ENCODE results near the gene TRMT112. TPM values are rescaled to one million over a fixed set of nuclear protein-coding genes. Genes with fewer than 3 reads are reported as not detected.
A peak's percentile ranks its signal among the peaks of the same experiment; 100 is the strongest.

The TRMT112 gene
- total RNA-seq, 2 experiments from 2014 or later = 235 to 248 TPM

GRCh38 chr11:64355078-64355940, 38.0 kb upstream of the TRMT112 start:
- H3K4me1 Mint-ChIP-seq = peaks cover 23% of the 10 kb centered on the region
- no peak overlapping the region for H3K4me3 Mint-ChIP-seq
- peaks cover 7% of the 10 kb centered on the region for H3K36me3 Mint-ChIP-seq
- H3K27me3 Mint-ChIP-seq = no peaks in the 10 kb centered on the region
- peak; percentile 74 for DNase-seq
- no peak overlapping the region for H3K27ac Mint-ChIP-seq
- no peaks in the 10 kb centered on the region for H3K9me3 Mint-ChIP-seq

GRCh38 chr11:64353715-64354506, 36.6 kb upstream of the TRMT112 start:
- H3K27ac Mint-ChIP-seq = no peak overlapping the region
- H3K4me3 Mint-ChIP-seq = no peak overlapping the region
- H3K4me1 Mint-ChIP-seq = peaks cover 14% of the 10 kb centered on the region
- H3K36me3 Mint-ChIP-seq = peaks cover 7% of the 10 kb centered on the region
- H3K27me3 Mint-ChIP-seq = no peaks in the 10 kb centered on the region
- no peaks in the 10 kb centered on the region for H3K9me3 Mint-ChIP-seq
- DNase-seq = no peak

- H3K4me3 Mint-ChIP-seq = no peak overlapping the region
- H3K36me3 Mint-ChIP-seq = peaks cover 7% of the 10 kb centered on the region
- H3K27ac Mint-ChIP-seq = no peak overlapping the region
- peaks cover 12% of the 10 kb centered on the region for H3K4me1 Mint-ChIP-seq
- H3K27me3 Mint-ChIP-seq = no peaks in the 10 kb centered on the region
- no peak for DNase-seq
- no peaks in the 10 kb centered on the region for H3K9me3 Mint-ChIP-seq
Observed at GRCh38 chr11:64352995-64353714, 35.8 kb upstream of the TRMT112 start.

GRCh38 chr11:64352099-64352994, 35.0 kb upstream of the TRMT112 start:
- Mint-ChIP-seq H3K4me1 (peaks cover 7% of the 10 kb centered on the region), H3K27ac (no peak overlapping the region), H3K9me3 (no peaks in the 10 kb centered on the region), H3K4me3 (no peak overlapping the region), H3K27me3 (no peaks in the 10 kb centered on the region), H3K36me3 (peaks cover 8% of the 10 kb centered on the region)
- no peak for DNase-seq

- Mint-ChIP-seq H3K27ac (no peak overlapping the region), H3K4me1 (peaks cover 4% of the 10 kb centered on the region), H3K27me3 (no peaks in the 10 kb centered on the region), H3K4me3 (no peak overlapping the region), H3K9me3 (no peaks in the 10 kb centered on the region), H3K36me3 (peaks cover 8% of the 10 kb centered on the region)
- no peak for DNase-seq
Observed at GRCh38 chr11:64351136-64351631, 33.8 kb upstream of the TRMT112 start.

- no peak for DNase-seq
- Mint-ChIP-seq H3K9me3 (no peaks in the 10 kb centered on the region), H3K4me3 (no peak overlapping the region), H3K27ac (no peak overlapping the region), H3K36me3 (peaks cover 11% of the 10 kb centered on the region), H3K27me3 (no peaks in the 10 kb centered on the region), H3K4me1 (no peaks in the 10 kb centered on the region)
Observed at GRCh38 chr11:64349404-64349803, 32.0 kb upstream of the TRMT112 start.

- Mint-ChIP-seq H3K4me1 (no peaks in the 10 kb centered on the region), H3K9me3 (no peaks in the 10 kb centered on the region), H3K27me3 (no peaks in the 10 kb centered on the region), H3K4me3 (no peak overlapping the region), H3K27ac (no peak overlapping the region), H3K36me3 (peaks cover 11% of the 10 kb centered on the region)
- DNase-seq = no peak
Observed at GRCh38 chr11:64349025-64349387, 31.6 kb upstream of the TRMT112 start.

- no peaks in the 10 kb centered on the region for H3K9me3 Mint-ChIP-seq
- no peaks in the 10 kb centered on the region for H3K27me3 Mint-ChIP-seq
- no peak overlapping the region for H3K27ac Mint-ChIP-seq
- H3K4me1 Mint-ChIP-seq = no peaks in the 10 kb centered on the region
- peaks cover 11% of the 10 kb centered on the region for H3K36me3 Mint-ChIP-seq
- no peak for DNase-seq
- no peak overlapping the region for H3K4me3 Mint-ChIP-seq
Observed at GRCh38 chr11:64348383-64349024, 31.1 kb upstream of the TRMT112 start.

- H3K36me3 Mint-ChIP-seq = peaks cover 13% of the 10 kb centered on the region
- H3K4me1 Mint-ChIP-seq = peaks cover 2% of the 10 kb centered on the region
- H3K4me3 Mint-ChIP-seq = no peak overlapping the region
- H3K27me3 Mint-ChIP-seq = no peaks in the 10 kb centered on the region
- no peaks in the 10 kb centered on the region for H3K9me3 Mint-ChIP-seq
- DNase-seq = no peak
- H3K27ac Mint-ChIP-seq = no peak overlapping the region
Observed at GRCh38 chr11:64347193-64347867, 30.0 kb upstream of the TRMT112 start.

- peaks cover 18% of the 10 kb centered on the region for H3K36me3 Mint-ChIP-seq
- peaks cover 10% of the 10 kb centered on the region for H3K4me1 Mint-ChIP-seq
- no peaks in the 10 kb centered on the region for H3K27me3 Mint-ChIP-seq
- no peak for DNase-seq
- no peak overlapping the region for H3K4me3 Mint-ChIP-seq
- H3K9me3 Mint-ChIP-seq = no peaks in the 10 kb centered on the region
- no peak overlapping the region for H3K27ac Mint-ChIP-seq
Observed at GRCh38 chr11:64344787-64345186, 27.4 kb upstream of the TRMT112 start.

GRCh38 chr11:64343767-64344559, 26.6 kb upstream of the TRMT112 start:
- no peak overlapping the region for H3K4me3 Mint-ChIP-seq
- no peak overlapping the region for H3K27ac Mint-ChIP-seq
- H3K27me3 Mint-ChIP-seq = no peaks in the 10 kb centered on the region
- DNase-seq = no peak
- peaks cover 18% of the 10 kb centered on the region for H3K4me1 Mint-ChIP-seq
- H3K36me3 Mint-ChIP-seq = peaks cover 18% of the 10 kb centered on the region
- no peaks in the 10 kb centered on the region for H3K9me3 Mint-ChIP-seq

GRCh38 chr11:64342869-64343745, 25.7 kb upstream of the TRMT112 start:
- no peak for DNase-seq
- peaks cover 20% of the 10 kb centered on the region for H3K4me1 Mint-ChIP-seq
- peaks cover 18% of the 10 kb centered on the region for H3K36me3 Mint-ChIP-seq
- no peaks in the 10 kb centered on the region for H3K9me3 Mint-ChIP-seq
- H3K27me3 Mint-ChIP-seq = no peaks in the 10 kb centered on the region
- H3K4me3 Mint-ChIP-seq = no peak overlapping the region
- no peak overlapping the region for H3K27ac Mint-ChIP-seq
